ENCODE measurements around the gene MYH7B. TPM values are rescaled to one million over a fixed set of nuclear protein-coding genes. Genes with fewer than 3 reads are reported as not detected.

Gene MYH7B
- total and polyA plus RNA-seq, 2 donors (not counting 3 experiments of a cell fraction or from before 2014, with no cell fraction given), result 0.03 TPM; not detected in 1

- H4K20me1 ChIP-seq (replicated peaks; ENCODE audit: control insufficient read depth, extremely low read depth, insufficient read depth, low read length), result no peaks in the 10 kb centered on the region
- BruUV-seq (replicated peaks), result no TSS peak
- no peaks in the 10 kb centered on the region for H3K27me3 ChIP-seq (ENCODE audit: control insufficient read depth in 2 of 2, insufficient read depth in 2 of 2, low read length in 2 of 2)
- ChIA-PET CTCF (interaction anchor here (3.8 kb wide), 1 partner anchor 129 kb away, joined by 31 read pairs; no protein-coding TSS in a partner anchor), POLR2A (no interaction called here)
- FAIRE-seq, result no peak
- no peaks in the 10 kb centered on the region for H3K4me1 ChIP-seq (ENCODE audit: control insufficient read depth, extremely low read depth, insufficient read depth, low read length)
- no peak for DNase-seq (ENCODE audit: low read depth, low spot score)
- H2AFZ ChIP-seq (ENCODE audit: low read depth, low read length), result no peak overlapping the region
- H3K9ac ChIP-seq (replicated peaks; ENCODE audit: extremely low read depth, insufficient read depth, low read length), result no peak overlapping the region
- dilution Hi-C loops (cut with MboI; ENCODE audit: extremely low pct_ligation_motif_present, low sequenced_read_pairs), result no loop called here
- no peaks in the 10 kb centered on the region for H3K79me2 ChIP-seq (ENCODE audit: control insufficient read depth, insufficient read depth, low read length)
- no peak overlapping the region for H3K4me3 ChIP-seq (replicated peaks in 1 of 3; ENCODE audit: insufficient read depth in 1 of 3, low read depth in 1 of 3, low read length in 3 of 3)
- H3K4me2 ChIP-seq (ENCODE audit: insufficient read depth, low read length), result no peak overlapping the region
- H3K9me3 ChIP-seq (replicated peaks; ENCODE audit: control insufficient read depth, insufficient read depth, low read length), result no peaks in the 10 kb centered on the region
- H3K27ac ChIP-seq (ENCODE audit: insufficient read depth, low read depth, low read length), result no peak overlapping the region
- TF ChIP-seq FOS (IDR thresholded peaks at IDR 0.05; ENCODE audit: borderline replicate concordance, insufficient read depth, low read length) (no peak), POLR2AphosphoS5 (IDR thresholded peaks at IDR 0.05; ENCODE audit: insufficient read depth, low read depth, low read length) (no peak), JUN (IDR thresholded peaks at IDR 0.05; ENCODE audit: borderline replicate concordance, insufficient read depth, insufficient read length, low read depth) (no peak), EZH2 (IDR thresholded peaks at IDR 0.05; ENCODE audit: borderline replicate concordance, low read depth, low read length, severe bottlenecking) (no peak), POLR2A (IDR thresholded peaks at IDR 0.05; ENCODE audit: low read depth, low read length) (no peak), MYC (IDR thresholded peaks at IDR 0.05; ENCODE audit: low read depth, low read length) (no peak), GATA2 (IDR thresholded peaks at IDR 0.05; ENCODE audit: insufficient read depth, insufficient read length, low read depth, low read length) (no peak), MAX (IDR thresholded peaks at IDR 0.05; ENCODE audit: insufficient read depth, insufficient read length) (no peak)
- TF ChIP-seq, protein P1, sequence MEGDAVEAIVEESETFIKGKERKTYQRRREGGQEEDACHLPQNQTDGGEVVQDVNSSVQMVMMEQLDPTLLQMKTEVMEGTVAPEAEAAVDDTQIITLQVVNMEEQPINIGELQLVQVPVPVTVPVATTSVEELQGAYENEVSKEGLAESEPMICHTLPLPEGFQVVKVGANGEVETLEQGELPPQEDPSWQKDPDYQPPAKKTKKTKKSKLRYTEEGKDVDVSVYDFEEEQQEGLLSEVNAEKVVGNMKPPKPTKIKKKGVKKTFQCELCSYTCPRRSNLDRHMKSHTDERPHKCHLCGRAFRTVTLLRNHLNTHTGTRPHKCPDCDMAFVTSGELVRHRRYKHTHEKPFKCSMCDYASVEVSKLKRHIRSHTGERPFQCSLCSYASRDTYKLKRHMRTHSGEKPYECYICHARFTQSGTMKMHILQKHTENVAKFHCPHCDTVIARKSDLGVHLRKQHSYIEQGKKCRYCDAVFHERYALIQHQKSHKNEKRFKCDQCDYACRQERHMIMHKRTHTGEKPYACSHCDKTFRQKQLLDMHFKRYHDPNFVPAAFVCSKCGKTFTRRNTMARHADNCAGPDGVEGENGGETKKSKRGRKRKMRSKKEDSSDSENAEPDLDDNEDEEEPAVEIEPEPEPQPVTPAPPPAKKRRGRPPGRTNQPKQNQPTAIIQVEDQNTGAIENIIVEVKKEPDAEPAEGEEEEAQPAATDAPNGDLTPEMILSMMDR (IDR thresholded peaks at IDR 0.05; ENCODE audit: extremely low read depth in 1 of 2, insufficient read depth in 1 of 2, low read depth in 1 of 2, low read length in 2 of 2), result no peak
- no peaks in the 10 kb centered on the region for H3K9me1 ChIP-seq (replicated peaks; ENCODE audit: control insufficient read depth, extremely low read depth, insufficient read depth, low read length)
- peaks cover 16 to 90% of the 10 kb centered on the region in 2 experiments for H3K36me3 ChIP-seq (ENCODE audit: control insufficient read depth in 2 of 2, extremely low read depth in 1 of 2, insufficient read depth in 2 of 2, low read length in 2 of 2)
- intact Hi-C loops (cut with micrococcal nuclease), result no loop called here
These were observed 47.8 kb downstream of the MYH7B start for GRCh38 chr20:35003211-35004031.
